HepG2 (cell line): Measurements from ENCODE around the gene MTHFS. TPM values are rescaled to one million over a fixed set of nuclear protein-coding genes. Genes with fewer than 3 reads are reported as not detected.

Source experiments
- BORCS8-MEF2B ChIP-seq: sonication (generic); formaldehyde crosslinking; IDR thresholded peaks from 2 replicates; pipeline ENCODE4 v1.8.0; 2022; ENCODE audit warnings: mild to moderate bottlenecking, missing genetic modification reagents
- CBFB ChIP-seq: sonication (generic); formaldehyde crosslinking; IDR thresholded peaks from 2 replicates; pipeline ENCODE4 v1.4.0; 2020; ENCODE audit warnings: missing genetic modification reagents
- CENPT ChIP-seq: sonication (generic); formaldehyde crosslinking; IDR thresholded peaks from 2 replicates; pipeline ENCODE4 v1.8.0; 2022; ENCODE audit warnings: low read depth, mild to moderate bottlenecking, moderate library complexity, missing genetic modification reagents
- KDM2A ChIP-seq: sonication (generic); formaldehyde crosslinking; IDR thresholded peaks from 2 replicates; pipeline ENCODE4 v1.4.0; 2020; ENCODE audit warnings: low read depth, missing genetic modification reagents, borderline replicate concordance
- KLF16 ChIP-seq, 2 experiments: sonication (generic) in 1 of 2; formaldehyde crosslinking in 1 of 2; IDR thresholded peaks; 2 replicates each; pipeline versions ENCODE4 v1.6.1 to v1.8.0; 2016 to 2023; ENCODE audit warnings: missing genetic modification reagents in 2 of 2, missing compliant biosample characterization in 1 of 2
- MAF1 ChIP-seq: sonication (generic); formaldehyde crosslinking; IDR thresholded peaks from 2 replicates; pipeline ENCODE4 v1.5.0; 2020; ENCODE audit warnings: missing genetic modification reagents, borderline replicate concordance
- MED1 ChIP-seq: sonication (generic); formaldehyde crosslinking; IDR thresholded peaks from 2 replicates; pipeline ENCODE4 v1.4.0; 2020; ENCODE audit warnings: missing genetic modification reagents
- NR3C1 ChIP-seq: sonication (generic); formaldehyde crosslinking; IDR thresholded peaks from 2 replicates; pipeline ENCODE4 v1.4.0; 2020; ENCODE audit warnings: missing genetic modification reagents
- PCBP2 ChIP-seq: fragments of 200-400 bp; formaldehyde crosslinking; optimal IDR thresholded peaks from 2 replicates; pipeline ENCODE3; 2018; ENCODE audit warnings: low read length, low read depth; ENCODE audit not compliant: poor library complexity, severe bottlenecking
- SATB2 ChIP-seq: sonication (generic); formaldehyde crosslinking; IDR thresholded peaks from 2 replicates; pipeline ENCODE4 v1.5.0; 2020; ENCODE audit warnings: missing genetic modification reagents
- ZC3H13 ChIP-seq: sonication (generic); formaldehyde crosslinking; IDR thresholded peaks from 2 replicates; pipeline ENCODE4 v1.8.1; 2023; ENCODE audit warnings: mild to moderate bottlenecking, missing genetic modification reagents, moderate library complexity
- polyA plus RNA-seq, 8 experiments: library from polyadenylated mRNA; depleted of rRNA in 3 of 8; stranded (reverse) in 7 of 8; unstranded in 1 of 8; fragments of >200 nt; fragmentation: Illumina TruSeq in 4 of 8; extraction: Trizol in 4 of 8; gene quantifications; 2 replicates each; pipeline versions ENCODE4 v1.2.1 to v1.2.3, GENCODE V29; 2011 to 2016; ENCODE audit warnings: low read depth in 4 of 8, missing spikeins in 1 of 8, mixed read lengths in 1 of 8; ENCODE audit not compliant: insufficient read depth in 1 of 8
- total RNA-seq, 5 experiments: library from RNA; depleted of rRNA; stranded (reverse); fragments of >200 nt; fragmentation: Illumina TruSeq; extraction: Trizol; gene quantifications; 2 replicates each; pipeline ENCODE4 v1.2.3, GENCODE V29; 2016; ENCODE audit warnings: low read depth in 1 of 5
- TF ChIP-seq, protein P1 (sequence below): sonication (generic); formaldehyde crosslinking; IDR thresholded peaks from 2 replicates; pipeline ENCODE4 v1.8.1; 2023; ENCODE audit warnings: mild to moderate bottlenecking, inconsistent platforms, moderate library complexity, missing genetic modification reagents, borderline replicate concordance
- TF ChIP-seq, protein P2 (sequence below): sonication (generic); formaldehyde crosslinking; IDR thresholded peaks from 2 replicates; pipeline ENCODE4 v1.4.0; 2020; ENCODE audit warnings: missing genetic modification reagents
- TF ChIP-seq, protein P3 (sequence below): fragments of 450-650 bp; IDR thresholded peaks from 2 replicates; pipeline ENCODE4 v1.6.1; 2016
- TF ChIP-seq, protein P4 (sequence below): sonication (generic); formaldehyde crosslinking; IDR thresholded peaks from 2 replicates; pipeline ENCODE4 v1.4.0; 2020; ENCODE audit warnings: missing genetic modification reagents
- TF ChIP-seq, protein P5 (sequence below): sonication (generic); formaldehyde crosslinking; IDR thresholded peaks from 2 replicates; pipeline ENCODE4 v1.5.0; 2020; ENCODE audit warnings: missing genetic modification reagents
- TF ChIP-seq, protein P6 (sequence below): sonication (generic); formaldehyde crosslinking; IDR thresholded peaks from 2 replicates; pipeline ENCODE4 v1.4.0; 2020; ENCODE audit warnings: mild to moderate bottlenecking, missing genetic modification reagents

The MTHFS gene
- total and polyA plus RNA-seq, 2 of the 13 experiments (the other 11 are each of a cell fraction or from before 2014, with no cell fraction given) = 37.0 to 49.7 TPM

DNA sequence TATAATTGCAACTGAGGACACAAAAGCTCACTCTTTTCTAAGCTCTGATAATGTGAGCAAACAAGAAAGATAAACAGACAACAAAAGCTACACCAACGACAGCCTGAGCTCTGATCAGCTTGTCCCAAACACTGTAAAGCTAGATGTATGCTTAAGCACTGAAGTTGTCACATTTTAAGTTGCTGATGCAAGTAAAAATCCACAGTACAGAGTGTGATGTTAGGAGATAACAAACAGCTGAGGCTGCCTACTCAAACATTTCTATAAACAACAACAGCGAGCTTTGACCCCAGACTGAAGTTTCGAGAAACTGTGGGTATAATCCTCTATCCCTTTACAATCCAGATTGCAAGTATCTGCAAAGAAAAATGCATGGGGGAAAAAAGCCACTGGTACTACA lies 10.7 kb downstream of the MTHFS start (continued):
- TF ChIP-seq MAF1 (no peak), PCBP2 (no peak), CBFB (CRISPR knock-in tag) (no peak), SATB2 (no peak), KLF16 (CRISPR knock-in tag; IDR thresholded peaks at IDR 0.05) (peak in 1 of 2 experiments; percentile 55; a peak in 2 of 4 replicates), CENPT (CRISPR knock-in tag) (no peak), NR3C1 (CRISPR knock-in tag) (no peak), ZC3H13 (CRISPR knock-in tag) (no peak), KDM2A (CRISPR knock-in tag) (no peak), BORCS8-MEF2B (CRISPR knock-in tag) (no peak), MED1 (peak; percentile 59)
- TF ChIP-seq, protein P1, sequence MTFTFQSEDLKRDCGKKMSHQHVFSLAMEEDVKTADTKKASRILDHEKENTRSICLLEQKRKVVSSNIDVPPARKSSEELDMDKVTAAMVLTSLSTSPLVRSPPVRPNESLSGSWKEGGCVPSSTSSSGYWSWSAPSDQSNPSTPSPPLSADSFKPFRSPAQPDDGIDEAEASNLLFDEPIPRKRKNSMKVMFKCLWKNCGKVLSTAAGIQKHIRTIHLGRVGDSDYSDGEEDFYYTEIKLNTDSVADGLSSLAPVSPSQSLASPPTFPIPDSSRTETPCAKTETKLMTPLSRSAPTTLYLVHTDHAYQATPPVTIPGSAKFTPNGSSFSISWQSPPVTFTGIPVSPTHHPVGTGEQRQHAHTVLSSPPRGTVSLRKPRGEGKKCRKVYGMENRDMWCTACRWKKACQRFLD (CRISPR knock-in tag) = no peak
- TF ChIP-seq, protein P2, sequence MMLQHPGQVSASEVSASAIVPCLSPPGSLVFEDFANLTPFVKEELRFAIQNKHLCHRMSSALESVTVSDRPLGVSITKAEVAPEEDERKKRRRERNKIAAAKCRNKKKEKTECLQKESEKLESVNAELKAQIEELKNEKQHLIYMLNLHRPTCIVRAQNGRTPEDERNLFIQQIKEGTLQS = peak; percentile 86
- TF ChIP-seq, protein P3, sequence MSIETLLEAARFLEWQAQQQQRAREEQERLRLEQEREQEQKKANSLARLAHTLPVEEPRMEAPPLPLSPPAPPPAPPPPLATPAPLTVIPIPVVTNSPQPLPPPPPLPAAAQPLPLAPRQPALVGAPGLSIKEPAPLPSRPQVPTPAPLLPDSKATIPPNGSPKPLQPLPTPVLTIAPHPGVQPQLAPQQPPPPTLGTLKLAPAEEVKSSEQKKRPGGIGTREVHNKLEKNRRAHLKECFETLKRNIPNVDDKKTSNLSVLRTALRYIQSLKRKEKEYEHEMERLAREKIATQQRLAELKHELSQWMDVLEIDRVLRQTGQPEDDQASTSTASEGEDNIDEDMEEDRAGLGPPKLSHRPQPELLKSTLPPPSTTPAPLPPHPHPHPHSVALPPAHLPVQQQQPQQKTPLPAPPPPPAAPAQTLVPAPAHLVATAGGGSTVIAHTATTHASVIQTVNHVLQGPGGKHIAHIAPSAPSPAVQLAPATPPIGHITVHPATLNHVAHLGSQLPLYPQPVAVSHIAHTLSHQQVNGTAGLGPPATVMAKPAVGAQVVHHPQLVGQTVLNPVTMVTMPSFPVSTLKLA = no peak
- TF ChIP-seq, protein P4, sequence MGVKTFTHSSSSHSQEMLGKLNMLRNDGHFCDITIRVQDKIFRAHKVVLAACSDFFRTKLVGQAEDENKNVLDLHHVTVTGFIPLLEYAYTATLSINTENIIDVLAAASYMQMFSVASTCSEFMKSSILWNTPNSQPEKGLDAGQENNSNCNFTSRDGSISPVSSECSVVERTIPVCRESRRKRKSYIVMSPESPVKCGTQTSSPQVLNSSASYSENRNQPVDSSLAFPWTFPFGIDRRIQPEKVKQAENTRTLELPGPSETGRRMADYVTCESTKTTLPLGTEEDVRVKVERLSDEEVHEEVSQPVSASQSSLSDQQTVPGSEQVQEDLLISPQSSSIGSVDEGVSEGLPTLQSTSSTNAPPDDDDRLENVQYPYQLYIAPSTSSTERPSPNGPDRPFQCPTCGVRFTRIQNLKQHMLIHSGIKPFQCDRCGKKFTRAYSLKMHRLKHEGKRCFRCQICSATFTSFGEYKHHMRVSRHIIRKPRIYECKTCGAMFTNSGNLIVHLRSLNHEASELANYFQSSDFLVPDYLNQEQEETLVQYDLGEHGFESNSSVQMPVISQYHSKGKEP (CRISPR knock-in tag) = no peak
- TF ChIP-seq, protein P5, sequence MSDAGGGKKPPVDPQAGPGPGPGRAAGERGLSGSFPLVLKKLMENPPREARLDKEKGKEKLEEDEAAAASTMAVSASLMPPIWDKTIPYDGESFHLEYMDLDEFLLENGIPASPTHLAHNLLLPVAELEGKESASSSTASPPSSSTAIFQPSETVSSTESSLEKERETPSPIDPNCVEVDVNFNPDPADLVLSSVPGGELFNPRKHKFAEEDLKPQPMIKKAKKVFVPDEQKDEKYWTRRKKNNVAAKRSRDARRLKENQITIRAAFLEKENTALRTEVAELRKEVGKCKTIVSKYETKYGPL (CRISPR knock-in tag) = no peak
- TF ChIP-seq, protein P6, sequence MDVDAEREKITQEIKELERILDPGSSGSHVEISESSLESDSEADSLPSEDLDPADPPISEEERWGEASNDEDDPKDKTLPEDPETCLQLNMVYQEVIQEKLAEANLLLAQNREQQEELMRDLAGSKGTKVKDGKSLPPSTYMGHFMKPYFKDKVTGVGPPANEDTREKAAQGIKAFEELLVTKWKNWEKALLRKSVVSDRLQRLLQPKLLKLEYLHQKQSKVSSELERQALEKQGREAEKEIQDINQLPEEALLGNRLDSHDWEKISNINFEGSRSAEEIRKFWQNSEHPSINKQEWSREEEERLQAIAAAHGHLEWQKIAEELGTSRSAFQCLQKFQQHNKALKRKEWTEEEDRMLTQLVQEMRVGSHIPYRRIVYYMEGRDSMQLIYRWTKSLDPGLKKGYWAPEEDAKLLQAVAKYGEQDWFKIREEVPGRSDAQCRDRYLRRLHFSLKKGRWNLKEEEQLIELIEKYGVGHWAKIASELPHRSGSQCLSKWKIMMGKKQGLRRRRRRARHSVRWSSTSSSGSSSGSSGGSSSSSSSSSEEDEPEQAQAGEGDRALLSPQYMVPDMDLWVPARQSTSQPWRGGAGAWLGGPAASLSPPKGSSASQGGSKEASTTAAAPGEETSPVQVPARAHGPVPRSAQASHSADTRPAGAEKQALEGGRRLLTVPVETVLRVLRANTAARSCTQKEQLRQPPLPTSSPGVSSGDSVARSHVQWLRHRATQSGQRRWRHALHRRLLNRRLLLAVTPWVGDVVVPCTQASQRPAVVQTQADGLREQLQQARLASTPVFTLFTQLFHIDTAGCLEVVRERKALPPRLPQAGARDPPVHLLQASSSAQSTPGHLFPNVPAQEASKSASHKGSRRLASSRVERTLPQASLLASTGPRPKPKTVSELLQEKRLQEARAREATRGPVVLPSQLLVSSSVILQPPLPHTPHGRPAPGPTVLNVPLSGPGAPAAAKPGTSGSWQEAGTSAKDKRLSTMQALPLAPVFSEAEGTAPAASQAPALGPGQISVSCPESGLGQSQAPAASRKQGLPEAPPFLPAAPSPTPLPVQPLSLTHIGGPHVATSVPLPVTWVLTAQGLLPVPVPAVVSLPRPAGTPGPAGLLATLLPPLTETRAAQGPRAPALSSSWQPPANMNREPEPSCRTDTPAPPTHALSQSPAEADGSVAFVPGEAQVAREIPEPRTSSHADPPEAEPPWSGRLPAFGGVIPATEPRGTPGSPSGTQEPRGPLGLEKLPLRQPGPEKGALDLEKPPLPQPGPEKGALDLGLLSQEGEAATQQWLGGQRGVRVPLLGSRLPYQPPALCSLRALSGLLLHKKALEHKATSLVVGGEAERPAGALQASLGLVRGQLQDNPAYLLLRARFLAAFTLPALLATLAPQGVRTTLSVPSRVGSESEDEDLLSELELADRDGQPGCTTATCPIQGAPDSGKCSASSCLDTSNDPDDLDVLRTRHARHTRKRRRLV (CRISPR knock-in tag) = no peak
